NOMO-1 treated with dmso at 0.1 percent for 144 hours (cell line): ENCODE measurements around the gene FAM53A.
"Not testable (repeated sequence)": the region's sequence is repeated elsewhere in the genome, so short reads cannot be mapped to it uniquely, and the experiment has no call there.

ENCODE experiments used
- DNase-seq: peaks from one replicate; lab custom pipeline; 2025; ENCODE audit not compliant: unreplicated experiment; lab: John Stamatoyannopoulos, UW

Gene FAM53A

GRCh38 chr4:1717129-1718094 lies 33.3 kb upstream of the FAM53A start:
- no peak for DNase-seq

- no peak for DNase-seq
Observed at GRCh38 chr4:1716065-1716945, 32.2 kb upstream of the FAM53A start.

GRCh38 chr4:1715002-1715758 lies 31.1 kb upstream of the FAM53A start:
- no peak for DNase-seq

GRCh38 chr4:1714303-1715001 lies 30.3 kb upstream of the FAM53A start:
- no peak for DNase-seq

- no peak for DNase-seq
Observed at GRCh38 chr4:1713003-1713851, 29.1 kb upstream of the FAM53A start.

- peak; percentile 98 for DNase-seq
Observed at GRCh38 chr4:1712216-1713002, 28.3 kb upstream of the FAM53A start, which contains the start of gene SLBP. TSS of gene SLBP (minus strand) at chr4:1712319. CDS start at chr4:1712188, 131 bp downstream.

GRCh38 chr4:1711571-1712215 lies 27.6 kb upstream of the FAM53A start:
- no peak for DNase-seq

GRCh38 chr4:1711055-1711570 lies 27.0 kb upstream of the FAM53A start:
- DNase-seq = no peak

- DNase-seq = no peak
Observed at GRCh38 chr4:1708581-1708980, 24.5 kb upstream of the FAM53A start.

- DNase-seq = no peak
Observed at GRCh38 chr4:1706358-1706757, 22.2 kb upstream of the FAM53A start.

- no peak for DNase-seq
Observed at GRCh38 chr4:1705732-1706131, 21.6 kb upstream of the FAM53A start.

- DNase-seq = no peak
Observed at GRCh38 chr4:1703867-1704266, 19.8 kb upstream of the FAM53A start.

- DNase-seq = not testable (repeated sequence)
Observed at GRCh38 chr4:1701671-1702070, 17.6 kb upstream of the FAM53A start.

- no peak for DNase-seq
Observed at GRCh38 chr4:1695913-1696312, 11.8 kb upstream of the FAM53A start.

GRCh38 chr4:1693131-1693896 lies 9.2 kb upstream of the FAM53A start:
- peak; percentile 62 for DNase-seq

- DNase-seq = no peak
Observed at GRCh38 chr4:1691737-1692373, 7.7 kb upstream of the FAM53A start.

- DNase-seq = no peak
Observed at GRCh38 chr4:1690698-1691097, 6.6 kb upstream of the FAM53A start.
